Stimulated activated memory B cell treated with anti-CD40 and anti-IgM and Interleukin-4, amounts not matched to agents 10 μg/mL and 1 μg/mL and 100 μg/mL, for 72 hours (primary cell): ENCODE data around the gene TNS3.
"Not testable (repeated sequence)": the region's sequence is repeated elsewhere in the genome, so short reads cannot be mapped to it uniquely, and the experiment has no call there.

ENCODE experiments used
- ATAC-seq: fragments of 150-1000 bp; cut with Tn5 transposase; 2 replicates; pipeline ENCODE4 v1.10.0; 2021
- H3K27ac Mint-ChIP-seq: one replicate; pipeline ENCODE4 v1.8.0; 2022; ENCODE audit warnings: mild to moderate bottlenecking, mixed read lengths
- H3K27me3 Mint-ChIP-seq: one replicate; pipeline ENCODE4 v1.8.0; 2022; ENCODE audit warnings: mixed read lengths
- H3K36me3 Mint-ChIP-seq: one replicate; pipeline ENCODE4 v1.8.0; 2022; ENCODE audit warnings: mixed read lengths
- H3K4me1 Mint-ChIP-seq: one replicate; pipeline ENCODE4 v1.8.0; 2022; ENCODE audit warnings: mixed read lengths
- H3K4me3 Mint-ChIP-seq: one replicate; pipeline ENCODE4 v1.8.0; 2022; ENCODE audit warnings: mild to moderate bottlenecking, moderate library complexity, mixed read lengths
- H3K9me3 Mint-ChIP-seq: one replicate; pipeline ENCODE4 v1.8.0; 2022; ENCODE audit warnings: mixed read lengths

Gene TNS3

DNA sequence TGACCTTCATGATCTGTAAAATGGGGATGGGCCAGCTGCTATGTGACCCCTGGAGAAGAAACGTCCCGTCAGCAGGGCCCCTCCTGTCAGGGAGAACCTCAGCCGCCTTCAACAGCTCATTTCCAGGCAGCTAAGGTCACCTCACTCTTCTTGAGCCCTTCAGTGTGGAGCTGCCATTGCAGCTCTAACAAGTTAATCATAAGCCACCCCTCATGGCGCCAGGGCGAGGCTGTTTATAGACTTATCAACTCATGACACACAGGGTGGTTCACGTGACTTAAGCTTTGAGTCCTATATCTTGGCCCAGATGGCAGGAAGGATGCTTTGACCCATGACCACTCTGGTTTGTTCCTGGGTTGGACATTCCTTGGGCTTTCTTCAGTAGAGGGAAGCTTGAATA is 315.1 kb downstream of the TNS3 start:
- Mint-ChIP-seq H3K27me3 (no peaks in the 10 kb centered on the region), H3K27ac (no peak overlapping the region), H3K4me1 (peaks cover 5% of the 10 kb centered on the region), H3K36me3 (no peaks in the 10 kb centered on the region), H3K9me3 (peaks cover 8% of the 10 kb centered on the region), H3K4me3 (no peak overlapping the region)
- ATAC-seq, result no peak

DNA sequence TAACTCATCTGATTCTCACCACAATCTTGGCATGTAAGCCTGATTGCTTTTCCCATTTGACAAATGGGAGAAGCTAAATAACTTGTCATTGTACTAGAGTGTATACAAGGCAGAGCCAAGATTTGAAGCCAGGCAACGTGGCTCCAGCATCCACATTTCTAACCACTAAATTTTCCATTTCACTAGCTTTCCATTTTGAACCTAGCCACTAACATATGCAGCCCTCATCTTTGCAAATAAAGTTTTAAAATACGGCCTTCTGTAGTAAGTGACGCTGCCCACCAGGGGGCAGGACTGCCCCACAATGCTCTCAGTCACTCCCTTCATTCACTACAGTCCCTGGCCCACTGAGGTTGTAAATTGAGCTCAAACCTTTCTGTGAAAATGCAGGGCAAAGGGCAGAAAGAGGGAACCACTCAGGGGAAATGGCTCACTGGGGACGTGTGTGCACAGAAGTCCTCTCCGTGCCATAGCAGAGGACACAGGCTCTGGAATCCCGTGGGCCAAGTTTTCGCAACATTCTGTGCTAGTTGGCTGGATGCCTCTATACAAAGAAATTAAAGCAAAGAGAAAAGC is 315.7 kb downstream of the TNS3 start:
- Mint-ChIP-seq H3K9me3 (peaks cover 3% of the 10 kb centered on the region), H3K27ac (no peak overlapping the region), H3K27me3 (no peaks in the 10 kb centered on the region), H3K4me1 (peaks cover 5% of the 10 kb centered on the region), H3K36me3 (no peaks in the 10 kb centered on the region), H3K4me3 (no peak overlapping the region)
- ATAC-seq, result peak; percentile 83

DNA sequence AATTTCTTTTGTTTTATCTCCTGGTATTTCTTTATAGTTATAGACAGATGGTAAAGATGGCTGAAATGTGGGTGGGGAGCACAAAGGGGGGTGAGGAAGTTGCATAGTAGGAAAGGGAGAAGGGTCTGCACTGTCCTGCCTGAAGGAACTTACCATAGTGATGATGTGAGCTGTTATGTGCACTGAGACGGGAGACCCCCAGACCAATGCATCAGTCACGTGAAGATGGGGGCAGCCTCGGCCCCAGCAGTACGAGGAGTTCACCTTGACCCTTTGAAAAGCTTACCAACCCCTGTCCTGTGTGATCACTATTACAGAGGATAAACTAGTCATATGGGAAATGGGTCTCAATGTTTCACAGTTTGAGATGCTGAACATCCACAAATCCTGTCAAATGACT is 316.3 kb downstream of the TNS3 start:
- Mint-ChIP-seq H3K36me3 (no peaks in the 10 kb centered on the region), H3K4me1 (peaks cover 5% of the 10 kb centered on the region), H3K27me3 (peaks cover under 1% of the 10 kb centered on the region), H3K27ac (no peak overlapping the region), H3K4me3 (no peak overlapping the region), H3K9me3 (peaks cover 3% of the 10 kb centered on the region)
- no peak for ATAC-seq

DNA sequence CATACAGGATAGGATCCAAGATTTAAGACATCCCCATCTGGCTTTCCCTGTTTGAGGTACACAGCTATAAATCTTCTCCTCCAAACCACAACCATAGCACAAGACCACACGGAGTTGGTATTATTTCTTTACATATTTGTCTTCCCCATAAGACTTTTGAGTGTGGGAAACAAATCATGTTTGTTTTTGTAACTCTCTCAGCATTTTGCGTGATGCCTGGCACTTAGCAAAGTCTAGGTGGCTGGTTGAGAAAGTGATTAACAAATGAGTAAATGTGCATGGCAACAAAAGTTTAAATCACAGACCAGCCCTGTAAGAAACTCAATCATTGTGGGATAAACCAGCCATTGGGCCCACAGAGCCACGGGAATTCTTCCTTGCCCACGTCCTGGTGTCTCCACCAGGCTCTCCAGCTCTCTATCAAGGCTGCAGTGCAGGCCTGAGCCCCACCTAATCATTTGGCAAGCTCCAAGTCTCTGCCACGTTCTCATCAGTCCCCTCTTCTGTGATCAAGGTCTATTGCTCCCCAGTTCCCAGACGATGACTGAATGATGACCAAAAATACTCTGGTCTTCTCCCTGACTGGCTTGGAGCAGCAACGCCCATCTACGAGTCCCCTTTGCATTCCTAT is 317.8 kb downstream of the TNS3 start:
- peaks cover 6% of the 10 kb centered on the region for H3K36me3 Mint-ChIP-seq
- H3K4me3 Mint-ChIP-seq, result no peak overlapping the region
- H3K9me3 Mint-ChIP-seq, result peaks cover 3% of the 10 kb centered on the region
- peaks cover 5% of the 10 kb centered on the region for H3K4me1 Mint-ChIP-seq
- H3K27ac Mint-ChIP-seq, result no peak overlapping the region
- H3K27me3 Mint-ChIP-seq, result peaks cover 14% of the 10 kb centered on the region
- no peak for ATAC-seq

DNA sequence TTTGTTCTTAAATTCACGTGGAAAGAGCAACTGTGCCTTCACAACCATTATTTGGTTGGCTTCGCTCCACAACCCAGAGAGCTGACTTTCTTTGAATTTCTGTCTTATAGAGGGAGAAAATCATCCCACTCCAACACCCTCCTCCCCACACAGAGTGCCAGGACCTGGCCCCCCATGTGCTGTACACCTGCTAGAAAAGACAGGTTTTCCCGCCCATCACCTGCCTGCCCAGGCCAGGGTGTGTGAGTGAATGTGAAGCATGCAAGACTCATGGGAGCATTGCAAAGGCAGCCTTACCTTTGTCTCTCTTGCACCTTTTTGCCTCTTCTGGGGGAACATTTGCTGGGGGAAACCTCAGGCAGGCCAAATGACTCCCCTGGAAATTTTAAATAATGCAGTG is 319.0 kb downstream of the TNS3 start:
- Mint-ChIP-seq H3K4me1 (peaks cover 5% of the 10 kb centered on the region), H3K27me3 (peaks cover 14% of the 10 kb centered on the region), H3K27ac (no peak overlapping the region), H3K4me3 (no peak overlapping the region), H3K36me3 (peaks cover 6% of the 10 kb centered on the region), H3K9me3 (no peaks in the 10 kb centered on the region)
- no peak for ATAC-seq

DNA sequence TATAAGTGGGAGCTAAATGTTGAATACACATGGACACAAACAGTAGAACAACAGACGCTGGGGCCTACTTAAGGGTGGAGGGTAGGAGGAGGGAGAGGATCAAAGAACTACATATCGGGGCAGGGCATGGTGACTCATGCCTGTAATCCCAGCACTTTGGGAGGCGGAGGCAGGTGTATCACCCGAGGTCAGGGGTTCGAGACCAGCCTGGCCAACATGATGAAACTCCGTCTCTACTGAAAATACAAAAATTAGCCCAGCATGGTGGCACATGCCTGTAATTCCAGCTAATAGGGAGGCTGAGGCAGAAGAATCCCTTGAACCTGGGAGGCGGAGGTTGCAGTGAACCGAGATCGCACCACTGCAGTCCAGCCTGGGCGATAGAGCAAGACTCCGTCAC is 319.8 kb downstream of the TNS3 start:
- not testable (repeated sequence) for H3K9me3 Mint-ChIP-seq, ATAC-seq, H3K36me3 Mint-ChIP-seq, H3K27ac Mint-ChIP-seq, H3K4me3 Mint-ChIP-seq, H3K4me1 Mint-ChIP-seq
- peaks cover 14% of the 10 kb centered on the region for H3K27me3 Mint-ChIP-seq

DNA sequence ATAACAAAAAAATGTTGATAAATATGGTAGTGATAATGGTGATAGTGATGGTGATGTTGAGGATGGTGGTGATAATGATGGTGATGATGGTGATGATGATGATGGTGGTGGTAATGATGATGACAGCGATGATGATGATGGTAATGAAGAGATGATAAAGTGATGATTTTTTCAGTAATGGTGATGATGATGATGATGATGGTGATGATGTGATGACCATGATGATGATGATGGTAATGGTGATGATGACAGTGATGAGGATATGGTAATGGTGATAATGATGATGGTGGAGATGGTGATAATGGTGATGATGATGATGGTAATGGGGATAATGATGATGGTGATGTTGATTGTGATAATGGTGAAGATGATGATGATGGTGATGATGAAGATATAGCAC is 321.6 kb downstream of the TNS3 start:
- no peak for ATAC-seq
- H3K27ac Mint-ChIP-seq, result no peak overlapping the region
- H3K27me3 Mint-ChIP-seq, result peaks cover 14% of the 10 kb centered on the region
- no peak overlapping the region for H3K4me3 Mint-ChIP-seq
- H3K9me3 Mint-ChIP-seq, result no peaks in the 10 kb centered on the region
- peaks cover 6% of the 10 kb centered on the region for H3K36me3 Mint-ChIP-seq
- H3K4me1 Mint-ChIP-seq, result peaks cover 10% of the 10 kb centered on the region

DNA sequence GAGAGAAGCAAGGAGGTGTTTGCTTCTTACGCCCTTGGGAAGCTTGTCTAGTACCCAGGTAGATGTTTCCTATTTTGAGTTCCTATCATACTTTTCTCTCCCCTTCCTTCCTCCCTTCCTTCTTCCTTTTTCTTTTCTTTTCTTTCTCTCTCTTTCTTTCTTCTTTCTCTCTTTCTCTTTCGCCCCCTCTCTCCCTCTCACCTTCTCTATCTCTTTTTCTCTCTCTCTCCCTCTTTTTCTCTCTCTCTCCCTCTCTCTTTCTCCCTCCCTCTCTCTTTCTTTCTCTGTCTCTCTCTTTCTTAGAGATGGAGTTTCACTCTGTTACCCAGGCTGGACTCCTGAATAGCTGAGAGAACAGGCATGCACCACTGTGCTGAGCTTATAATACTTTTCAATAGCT is 322.2 kb downstream of the TNS3 start:
- ATAC-seq, result no peak
- H3K4me1 Mint-ChIP-seq, result peaks cover 16% of the 10 kb centered on the region
- peaks cover 14% of the 10 kb centered on the region for H3K27me3 Mint-ChIP-seq
- no peaks in the 10 kb centered on the region for H3K9me3 Mint-ChIP-seq
- no peak overlapping the region for H3K27ac Mint-ChIP-seq
- peaks cover 6% of the 10 kb centered on the region for H3K36me3 Mint-ChIP-seq
- no peak overlapping the region for H3K4me3 Mint-ChIP-seq

DNA sequence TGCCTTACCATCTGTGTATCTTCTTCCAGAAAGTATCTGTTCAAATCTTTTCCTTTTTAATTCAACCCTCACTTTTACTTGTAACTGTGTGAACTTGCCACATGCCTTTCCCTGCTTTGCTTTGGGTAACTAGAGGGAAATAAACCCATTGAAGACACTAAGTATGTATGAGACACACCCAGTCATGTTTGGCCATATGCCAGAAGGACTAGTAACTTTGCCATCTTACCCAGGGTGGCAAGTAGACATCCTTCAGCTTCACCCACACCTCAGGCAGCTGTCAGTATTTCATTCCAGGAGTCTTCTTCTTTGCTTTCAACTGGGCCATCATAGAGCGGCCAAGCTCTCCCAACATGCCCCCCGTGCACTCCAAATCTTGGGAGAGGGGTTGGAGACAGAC is 323.1 kb downstream of the TNS3 start:
- Mint-ChIP-seq H3K27me3 (peaks cover 14% of the 10 kb centered on the region), H3K27ac (no peak overlapping the region), H3K4me3 (no peak overlapping the region), H3K4me1 (peaks cover 21% of the 10 kb centered on the region), H3K9me3 (no peaks in the 10 kb centered on the region), H3K36me3 (peaks cover 6% of the 10 kb centered on the region)
- ATAC-seq, result no peak

DNA sequence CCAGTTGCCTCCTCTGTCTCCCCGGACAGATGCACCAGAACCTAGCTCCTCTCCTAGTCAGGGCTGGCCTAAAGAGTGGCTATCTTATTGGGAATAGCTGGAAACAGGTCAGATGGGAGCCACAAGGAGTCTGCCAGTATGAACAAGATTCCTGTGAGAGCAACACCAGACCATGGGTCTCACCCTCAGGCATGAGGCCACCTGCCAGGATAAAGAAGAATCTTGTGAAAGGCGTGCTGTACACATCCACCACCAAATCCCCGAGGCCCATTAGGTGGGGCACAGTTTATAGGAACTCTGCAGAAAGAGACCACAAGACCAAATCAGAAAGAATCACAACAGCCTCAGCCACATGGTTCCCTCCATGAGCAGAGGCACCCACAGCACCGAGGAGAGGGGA is 325.9 kb downstream of the TNS3 start:
- Mint-ChIP-seq H3K9me3 (peaks cover 7% of the 10 kb centered on the region), H3K4me1 (peaks cover 28% of the 10 kb centered on the region), H3K27me3 (peaks cover 14% of the 10 kb centered on the region), H3K27ac (no peak overlapping the region), H3K36me3 (peaks cover 6% of the 10 kb centered on the region), H3K4me3 (no peak overlapping the region)
- no peak for ATAC-seq

DNA sequence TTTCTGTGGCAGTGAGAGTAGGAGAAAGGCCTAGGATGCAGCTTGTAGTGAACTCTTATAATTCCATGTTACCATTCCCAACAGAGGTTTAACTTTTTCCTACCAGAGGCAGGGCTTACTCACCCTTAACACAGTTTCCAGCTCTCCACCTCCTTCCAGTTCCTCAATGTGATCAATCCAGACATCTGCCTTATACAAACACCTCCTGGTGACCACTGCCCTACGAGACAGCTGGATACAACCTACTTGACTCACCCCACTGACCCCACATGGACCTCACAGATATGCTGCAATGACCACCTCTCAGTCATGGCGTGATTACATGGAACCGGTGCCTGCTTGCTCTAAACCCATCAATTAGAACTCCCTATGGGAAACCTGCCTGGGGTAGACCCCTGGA is 326.5 kb downstream of the TNS3 start:
- Mint-ChIP-seq H3K27ac (no peak overlapping the region), H3K4me1 (peaks cover 28% of the 10 kb centered on the region), H3K36me3 (peaks cover 5% of the 10 kb centered on the region), H3K9me3 (peaks cover 7% of the 10 kb centered on the region), H3K27me3 (peaks cover 12% of the 10 kb centered on the region), H3K4me3 (peak overlapping the region; percentile 20)
- no peak for ATAC-seq

DNA sequence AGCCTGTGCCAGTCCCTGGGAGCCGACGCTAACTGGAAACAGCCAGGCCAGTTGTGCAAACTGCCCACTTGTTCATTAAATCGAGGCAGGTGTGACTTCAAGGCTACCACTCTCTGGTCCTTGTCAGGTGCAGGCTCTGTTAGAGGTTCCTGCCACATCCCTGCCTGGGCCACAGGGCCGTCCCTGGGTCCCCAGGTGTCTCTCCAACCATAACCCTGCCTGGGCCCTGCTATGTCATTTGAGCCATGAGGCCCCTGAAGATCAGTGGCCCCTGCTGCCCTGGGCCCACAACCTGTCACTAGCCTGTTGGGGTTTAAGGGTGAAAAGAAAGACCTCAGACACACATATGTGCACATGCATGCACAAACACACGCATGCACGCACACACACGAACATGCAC is 326.9 kb downstream of the TNS3 start:
- ATAC-seq, result no peak
- Mint-ChIP-seq H3K36me3 (peaks cover under 1% of the 10 kb centered on the region), H3K27ac (no peak overlapping the region), H3K4me1 (peaks cover 28% of the 10 kb centered on the region), H3K27me3 (peaks cover 8% of the 10 kb centered on the region), H3K4me3 (peak overlapping the region; percentile 78), H3K9me3 (peaks cover 7% of the 10 kb centered on the region)

DNA sequence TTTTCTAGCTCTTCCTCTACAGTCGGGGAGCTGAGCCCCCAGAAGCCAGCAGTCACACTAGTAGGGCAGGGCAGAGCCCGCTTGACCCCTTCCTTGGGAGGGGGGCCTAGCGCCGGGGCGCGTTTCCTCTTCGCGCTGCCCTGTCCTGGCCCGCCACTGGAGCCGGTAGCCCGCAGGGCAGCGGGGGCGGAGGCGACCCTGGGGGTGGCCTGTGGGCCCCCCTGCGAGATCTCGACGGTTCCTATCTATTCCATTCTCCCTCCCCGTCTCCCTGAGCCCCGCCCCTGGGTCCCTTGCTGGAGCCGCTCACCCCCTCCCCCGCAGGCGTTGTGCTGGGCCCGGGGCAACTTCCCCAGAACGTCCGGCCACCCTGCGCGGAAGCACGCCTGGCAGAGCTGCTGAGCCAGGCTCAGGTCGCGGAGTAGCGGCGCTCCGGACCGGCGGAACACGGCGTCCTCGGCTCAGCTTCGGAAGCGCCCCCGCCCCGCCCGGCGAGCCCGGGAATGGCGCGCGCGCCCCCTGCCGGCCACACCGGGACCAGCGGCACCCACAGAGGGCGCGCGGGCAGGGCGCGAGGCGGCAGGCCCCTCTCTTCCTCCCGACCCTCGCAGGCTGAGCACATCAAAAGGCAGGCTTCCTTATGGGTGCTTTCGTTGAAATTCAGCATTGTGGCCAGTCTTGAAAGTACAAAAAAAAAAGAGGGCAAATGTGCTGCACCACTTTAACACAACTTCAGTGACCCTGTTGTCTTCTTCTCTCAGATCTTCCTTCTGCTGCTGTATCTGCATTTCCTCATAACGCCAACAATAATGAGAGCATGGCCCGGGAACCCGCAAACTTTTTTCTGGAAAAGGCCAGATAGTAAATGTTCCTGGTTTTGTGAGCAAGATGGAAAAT is 327.6 kb downstream of the TNS3 start:
- Mint-ChIP-seq H3K4me3 (peak overlapping the region; percentile 78), H3K27ac (peak overlapping the region; percentile 51)
- peak; percentile 85 for ATAC-seq

DNA sequence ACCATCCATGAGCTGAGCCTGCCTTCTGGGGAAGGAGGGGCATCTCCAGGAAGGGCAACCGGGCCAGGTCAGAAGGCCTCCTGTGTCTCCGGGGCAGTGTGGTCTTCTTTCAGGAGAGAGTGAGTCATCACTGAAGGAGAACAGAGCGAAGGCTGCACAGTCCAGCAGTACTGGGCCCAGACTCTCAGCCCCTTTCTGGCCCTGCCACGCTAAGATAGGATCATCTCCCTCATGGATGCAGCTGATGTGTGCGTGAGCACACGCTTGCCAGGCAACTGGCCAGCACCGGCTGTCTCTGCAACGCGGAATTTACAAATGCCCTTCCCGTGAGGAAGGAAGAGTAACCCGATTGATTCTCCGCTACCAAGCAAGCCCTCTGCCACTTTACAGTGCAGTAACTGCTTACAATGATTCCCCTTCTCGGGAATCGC is 328.2 kb downstream of the TNS3 start:
- peak overlapping the region; percentile 51 for H3K27ac Mint-ChIP-seq
- peaks cover 7% of the 10 kb centered on the region for H3K9me3 Mint-ChIP-seq
- peak overlapping the region; percentile 78 for H3K4me3 Mint-ChIP-seq
- H3K36me3 Mint-ChIP-seq, result no peaks in the 10 kb centered on the region
- H3K27me3 Mint-ChIP-seq, result no peaks in the 10 kb centered on the region
- peak; percentile 72 for ATAC-seq
- H3K4me1 Mint-ChIP-seq, result peaks cover 28% of the 10 kb centered on the region

More for the DNA sequence above, 327.6 kb downstream of the TNS3 start:
- Mint-ChIP-seq H3K9me3 (peaks cover 7% of the 10 kb centered on the region), H3K36me3 (no peaks in the 10 kb centered on the region), H3K27me3 (peaks cover 1% of the 10 kb centered on the region), H3K4me1 (peaks cover 28% of the 10 kb centered on the region)

DNA sequence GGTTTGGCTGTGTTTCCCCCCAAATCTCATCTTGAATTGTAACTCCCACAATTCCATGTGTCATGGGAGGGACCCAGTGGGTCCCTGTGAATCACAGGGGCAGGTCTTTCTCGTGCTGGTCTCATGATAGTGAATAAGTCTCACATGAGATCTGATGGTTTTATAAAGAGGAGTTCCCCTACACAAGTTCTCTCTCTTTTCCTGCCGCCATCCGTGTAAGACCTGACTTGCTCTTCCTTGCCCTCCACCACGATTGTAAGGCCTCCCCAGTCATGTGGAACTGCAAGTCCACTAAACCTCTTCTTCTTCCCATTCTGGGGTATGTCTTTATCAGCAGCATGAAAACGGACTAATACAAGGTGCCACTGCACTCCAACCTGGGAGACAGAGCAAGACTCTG is 329.2 kb downstream of the TNS3 start:
- Mint-ChIP-seq H3K27me3 (no peaks in the 10 kb centered on the region), H3K4me1 (peaks cover 28% of the 10 kb centered on the region), H3K9me3 (peaks cover 7% of the 10 kb centered on the region), H3K36me3 (no peaks in the 10 kb centered on the region), H3K4me3 (no peak overlapping the region), H3K27ac (no peak overlapping the region)
- no peak for ATAC-seq
